MM.1S (cell line): ENCODE results near the gene PGBD5.

ENCODE experiments used
- DNase-seq: peaks from one replicate; pipeline ENCODE4 v3.0.0-alpha.2; 2015
- H2AFZ ChIP-seq: fragments of 300-600 bp; sonication (generic); 2 replicates; pipeline ENCODE4 v1.6.0; 2016; ENCODE audit warnings: antibody characterized with exemption, low read length
- H3F3A ChIP-seq: fragments of 300-600 bp; sonication (generic); 2 replicates; pipeline ENCODE4 v1.6.1; 2016; ENCODE audit warnings: mild to moderate bottlenecking, antibody characterized with exemption, low read length, moderate library complexity, mixed read lengths; ENCODE audit not compliant: insufficient read depth
- H3K27ac ChIP-seq: fragments of 300-600 bp; sonication (generic); 2 replicates; pipeline ENCODE4 v1.5.1; 2016; ENCODE audit warnings: mild to moderate bottlenecking, low read length
- H3K27me3 ChIP-seq: fragments of 300-600 bp; sonication (generic); replicated peaks from 2 replicates; pipeline ENCODE4 v1.6.0; 2016; ENCODE audit warnings: low read length; ENCODE audit not compliant: insufficient read depth
- H3K36me3 ChIP-seq: fragments of 300-600 bp; sonication (generic); replicated peaks from 2 replicates; pipeline ENCODE4 v1.6.1; 2016; ENCODE audit warnings: mild to moderate bottlenecking, low read length, mixed read lengths; ENCODE audit not compliant: insufficient read depth
- H3K4me1 ChIP-seq: fragments of 300-600 bp; sonication (generic); 2 replicates; pipeline ENCODE4 v1.6.1; 2016; ENCODE audit warnings: low read length, mixed read lengths
- H3K4me2 ChIP-seq: fragments of 300-600 bp; sonication (generic); 2 replicates; pipeline ENCODE4 v1.6.0; 2016; ENCODE audit warnings: low read depth, low read length
- H3K4me3 ChIP-seq: fragments of 300-600 bp; sonication (generic); 2 replicates; pipeline ENCODE4 v1.5.1; 2016; ENCODE audit warnings: low read length, mixed read lengths
- H3K79me2 ChIP-seq: fragments of 300-600 bp; sonication (generic); 2 replicates; pipeline ENCODE4 v1.6.1; 2016; ENCODE audit warnings: mixed run types, low read length, mixed read lengths
- H3K9ac ChIP-seq: fragments of 300-600 bp; sonication (generic); 2 replicates; pipeline ENCODE4 v1.6.1; 2016; ENCODE audit warnings: low read length, mixed read lengths
- H3K9me2 ChIP-seq: fragments of 300-600 bp; sonication (generic); replicated peaks from 2 replicates; pipeline ENCODE4 v1.6.1; 2016; ENCODE audit warnings: mild to moderate bottlenecking, low read length, mixed read lengths; ENCODE audit not compliant: insufficient read depth
- H3K9me3 ChIP-seq: fragments of 300-600 bp; sonication (generic); replicated peaks from 2 replicates; pipeline ENCODE4 v1.6.1; 2016; ENCODE audit warnings: mild to moderate bottlenecking, low read length, mixed read lengths; ENCODE audit not compliant: insufficient read depth
- H4K20me1 ChIP-seq: fragments of 300-600 bp; sonication (generic); 2 replicates; pipeline ENCODE4 v1.6.1; 2016; ENCODE audit warnings: mild to moderate bottlenecking, low read length, moderate library complexity, mixed read lengths; ENCODE audit not compliant: insufficient read depth
- EZH2 ChIP-seq: fragments of 300-600 bp; sonication (generic); optimal IDR thresholded peaks from 2 replicates; pipeline ENCODE3; 2017; ENCODE audit warnings: low read depth, mild to moderate bottlenecking, antibody characterized with exemption, low read length, mixed read lengths
- EZH2phosphoT487 ChIP-seq: fragments of 300-600 bp; sonication (generic); IDR thresholded peaks from 2 replicates; pipeline ENCODE4 v1.6.1; 2018; ENCODE audit warnings: antibody characterized with exemption, low read length
- TF ChIP-seq, protein P1 (sequence below): fragments of 300-600 bp; sonication (generic); IDR thresholded peaks from 2 replicates; pipeline ENCODE4 v1.5.1; 2016; ENCODE audit warnings: antibody characterized with exemption, low read length, mixed read lengths

Gene PGBD5

DNA sequence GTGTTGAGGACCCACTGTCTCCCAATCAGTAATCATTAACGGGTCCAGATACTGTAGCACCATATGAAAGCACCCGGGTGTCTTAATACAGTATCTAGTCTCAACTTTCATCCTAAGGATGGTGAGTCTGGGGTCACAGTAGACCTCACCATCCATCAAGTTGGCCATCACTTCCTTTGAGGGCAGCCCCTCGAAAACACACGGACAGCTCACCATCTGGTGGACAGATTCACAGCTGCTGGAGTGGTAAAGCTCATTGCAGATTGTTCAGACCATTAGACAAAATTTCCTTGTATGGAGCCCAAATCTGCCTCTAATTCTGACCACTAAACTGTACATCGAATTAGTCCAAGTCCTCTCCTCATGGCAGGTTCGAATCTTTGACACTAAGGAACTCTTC lies 123.1 kb downstream of the PGBD5 start:
- H3K9me3 ChIP-seq = no peaks in the 10 kb centered on the region
- H3K4me1 ChIP-seq = no peaks in the 10 kb centered on the region
- TF ChIP-seq EZH2phosphoT487 = no peak
- no peak for TF ChIP-seq EZH2
- TF ChIP-seq, protein P1, sequence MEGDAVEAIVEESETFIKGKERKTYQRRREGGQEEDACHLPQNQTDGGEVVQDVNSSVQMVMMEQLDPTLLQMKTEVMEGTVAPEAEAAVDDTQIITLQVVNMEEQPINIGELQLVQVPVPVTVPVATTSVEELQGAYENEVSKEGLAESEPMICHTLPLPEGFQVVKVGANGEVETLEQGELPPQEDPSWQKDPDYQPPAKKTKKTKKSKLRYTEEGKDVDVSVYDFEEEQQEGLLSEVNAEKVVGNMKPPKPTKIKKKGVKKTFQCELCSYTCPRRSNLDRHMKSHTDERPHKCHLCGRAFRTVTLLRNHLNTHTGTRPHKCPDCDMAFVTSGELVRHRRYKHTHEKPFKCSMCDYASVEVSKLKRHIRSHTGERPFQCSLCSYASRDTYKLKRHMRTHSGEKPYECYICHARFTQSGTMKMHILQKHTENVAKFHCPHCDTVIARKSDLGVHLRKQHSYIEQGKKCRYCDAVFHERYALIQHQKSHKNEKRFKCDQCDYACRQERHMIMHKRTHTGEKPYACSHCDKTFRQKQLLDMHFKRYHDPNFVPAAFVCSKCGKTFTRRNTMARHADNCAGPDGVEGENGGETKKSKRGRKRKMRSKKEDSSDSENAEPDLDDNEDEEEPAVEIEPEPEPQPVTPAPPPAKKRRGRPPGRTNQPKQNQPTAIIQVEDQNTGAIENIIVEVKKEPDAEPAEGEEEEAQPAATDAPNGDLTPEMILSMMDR = no peak
- H3K9ac ChIP-seq = no peak overlapping the region
- H3K36me3 ChIP-seq = no peaks in the 10 kb centered on the region
- H3K9me2 ChIP-seq = no peaks in the 10 kb centered on the region
- no peaks in the 10 kb centered on the region for H4K20me1 ChIP-seq
- no peak for DNase-seq
- H3K27ac ChIP-seq = no peak overlapping the region
- H3F3A ChIP-seq = no peaks in the 10 kb centered on the region
- no peak overlapping the region for H2AFZ ChIP-seq
- H3K27me3 ChIP-seq = no peaks in the 10 kb centered on the region
- H3K79me2 ChIP-seq = no peaks in the 10 kb centered on the region
- no peak overlapping the region for H3K4me3 ChIP-seq
- no peak overlapping the region for H3K4me2 ChIP-seq

- H3F3A ChIP-seq = no peaks in the 10 kb centered on the region
- no peaks in the 10 kb centered on the region for H3K36me3 ChIP-seq
- H3K9me3 ChIP-seq = no peaks in the 10 kb centered on the region
- no peak overlapping the region for H3K27ac ChIP-seq
- no peak overlapping the region for H3K4me2 ChIP-seq
- H3K4me3 ChIP-seq = no peak overlapping the region
- TF ChIP-seq EZH2phosphoT487 (no peak), EZH2 (no peak)
- TF ChIP-seq, protein P1 = no peak
- H3K9me2 ChIP-seq = no peaks in the 10 kb centered on the region
- H3K27me3 ChIP-seq = no peaks in the 10 kb centered on the region
- no peak for DNase-seq
- no peaks in the 10 kb centered on the region for H3K79me2 ChIP-seq
- no peak overlapping the region for H2AFZ ChIP-seq
- H3K9ac ChIP-seq = no peak overlapping the region
- no peaks in the 10 kb centered on the region for H4K20me1 ChIP-seq
- H3K4me1 ChIP-seq = no peaks in the 10 kb centered on the region
Observed at GRCh38 chr1:230301822-230302221, 124.3 kb downstream of the PGBD5 start.

- Histone ChIP-seq H4K20me1 (no peaks in the 10 kb centered on the region), H3K9ac (no peak overlapping the region), H3K79me2 (no peaks in the 10 kb centered on the region), H3K4me3 (no peak overlapping the region), H3K4me1 (no peaks in the 10 kb centered on the region), H2AFZ (no peak overlapping the region), H3K9me3 (no peaks in the 10 kb centered on the region), H3K27ac (no peak overlapping the region), H3K4me2 (no peak overlapping the region), H3F3A (no peaks in the 10 kb centered on the region), H3K9me2 (no peaks in the 10 kb centered on the region), H3K27me3 (no peaks in the 10 kb centered on the region), H3K36me3 (no peaks in the 10 kb centered on the region)
- TF ChIP-seq EZH2phosphoT487 = no peak
- no peak for TF ChIP-seq EZH2
- TF ChIP-seq, protein P1 = no peak
- no peak for DNase-seq
Observed at GRCh38 chr1:230301322-230301721, 124.8 kb downstream of the PGBD5 start.
